Measurements from ENCODE around the gene ANXA1. TPM values are rescaled to one million over a fixed set of nuclear protein-coding genes. Genes with fewer than 3 reads are reported as not detected.
"Not testable (repeated sequence)": the region's sequence is repeated elsewhere in the genome, so short reads cannot be mapped to it uniquely, and the experiment has no call there.

Gene ANXA1
- total RNA-seq, 4 donors from 2014 or later: 101 to 281 (median 187) TPM

GRCh38 chr9:73180403-73180802 lies 28.7 kb downstream of the ANXA1 start:
- no peak for TF ChIP-seq CTCF (IDR thresholded peaks at IDR 0.05)
- no peak for TF ChIP-seq POLR2A (IDR thresholded peaks at IDR 0.05)
- H3K4me1 ChIP-seq: no peaks in the 10 kb centered on the region
- DNase-seq: no peak
- no peak overlapping the region for H3K4me3 ChIP-seq
- intact Hi-C loops (cut with DNase I; ENCODE audit: low total_unique reads): no loop called here
- H3K9me3 ChIP-seq: no peaks in the 10 kb centered on the region
- H3K36me3 ChIP-seq: no peaks in the 10 kb centered on the region
- no peaks in the 10 kb centered on the region for H3K27me3 ChIP-seq
- no peak overlapping the region for H3K27ac ChIP-seq

GRCh38 chr9:73182928-73183327 lies 31.3 kb downstream of the ANXA1 start:
- H3K4me3 ChIP-seq: no peak overlapping the region
- H3K27ac ChIP-seq: no peak overlapping the region
- no peaks in the 10 kb centered on the region for H3K9me3 ChIP-seq
- intact Hi-C loops (cut with DNase I; ENCODE audit: low total_unique reads): no loop called here
- H3K36me3 ChIP-seq: no peaks in the 10 kb centered on the region
- H3K4me1 ChIP-seq: no peaks in the 10 kb centered on the region
- TF ChIP-seq CTCF (IDR thresholded peaks at IDR 0.05): no peak
- TF ChIP-seq POLR2A (IDR thresholded peaks at IDR 0.05): no peak
- H3K27me3 ChIP-seq: no peaks in the 10 kb centered on the region
- no peak for DNase-seq

GRCh38 chr9:73183428-73183827 lies 31.8 kb downstream of the ANXA1 start:
- DNase-seq: no peak
- H3K27me3 ChIP-seq: no peaks in the 10 kb centered on the region

GRCh38 chr9:73183917-73184861 lies 32.5 kb downstream of the ANXA1 start:
- intact Hi-C loops (cut with DNase I; ENCODE audit: low total_unique reads): no loop called here
- Histone ChIP-seq H3K27ac (no peak overlapping the region), H3K4me3 (no peak overlapping the region), H3K36me3 (no peaks in the 10 kb centered on the region), H3K27me3 (no peaks in the 10 kb centered on the region), H3K9me3 (no peaks in the 10 kb centered on the region), H3K4me1 (no peaks in the 10 kb centered on the region)
- DNase-seq: no peak
- TF ChIP-seq CTCF (IDR thresholded peaks at IDR 0.05) (peak; percentile 42 to 69 (median 53)), POLR2A (IDR thresholded peaks at IDR 0.05) (no peak)

More at GRCh38 chr9:73183428-73183827, 31.8 kb downstream of the ANXA1 start:
- Histone ChIP-seq H3K4me1 (no peaks in the 10 kb centered on the region), H3K9me3 (no peaks in the 10 kb centered on the region), H3K36me3 (no peaks in the 10 kb centered on the region), H3K4me3 (no peak overlapping the region), H3K27ac (no peak overlapping the region)
- no peak for TF ChIP-seq POLR2A (IDR thresholded peaks at IDR 0.05)
- TF ChIP-seq CTCF (IDR thresholded peaks at IDR 0.05): no peak
- intact Hi-C loops (cut with DNase I; ENCODE audit: low total_unique reads): no loop called here

- H3K36me3 ChIP-seq; H3K4me3 ChIP-seq; H3K9me3 ChIP-seq; H3K27ac ChIP-seq; DNase-seq; H3K4me1 ChIP-seq; intact Hi-C loops (cut with DNase I; ENCODE audit: low total_unique reads); H3K27me3 ChIP-seq: not testable (repeated sequence)
Measured at GRCh38 chr9:73191109-73191508, 39.4 kb downstream of the ANXA1 start.

Measured in uterus (tissue), 4 donors.